ENCODE results near the gene OLFML2B. TPM values are rescaled to one million over a fixed set of nuclear protein-coding genes. Genes with fewer than 3 reads are reported as not detected.

Gene OLFML2B
- total RNA-seq, 2 experiments from 2014 or later = 1.7 to 2.3 TPM

DNA sequence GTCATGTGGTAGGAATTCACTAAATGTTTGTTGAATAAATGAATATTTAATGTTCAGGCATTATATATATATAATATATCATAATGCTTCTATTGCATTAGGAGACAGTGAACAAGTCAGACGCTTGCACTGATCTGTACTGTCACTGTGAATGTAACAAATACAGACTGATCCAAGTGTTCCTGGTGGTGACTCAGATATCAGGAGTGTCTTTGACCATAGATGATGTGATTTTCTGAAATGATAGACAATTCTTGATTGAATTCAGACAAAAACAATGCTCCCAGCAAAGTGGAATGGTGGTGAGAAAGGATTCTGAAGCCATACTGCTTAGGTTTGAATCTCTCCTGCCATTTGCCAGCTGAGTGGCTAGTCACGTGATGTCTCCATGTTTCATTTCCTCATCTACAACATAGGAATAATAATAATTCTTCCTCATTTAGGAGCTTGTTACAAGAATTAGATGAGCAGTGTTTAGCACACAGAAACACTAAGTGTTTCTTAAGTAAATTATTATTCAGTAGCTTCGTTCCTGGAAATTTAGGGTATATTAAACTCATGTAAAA is 71.0 kb downstream of the OLFML2B start:
- Mint-ChIP-seq H3K27ac (no peak overlapping the region), H3K4me3 (no peak overlapping the region), H3K4me1 (ENCODE audit: low read depth) (peaks cover 58% of the 10 kb centered on the region), H3K27me3 (ENCODE audit: low read depth) (no peaks in the 10 kb centered on the region), H3K9me3 (peaks cover 3% of the 10 kb centered on the region), H3K36me3 (ENCODE audit: low read depth) (peaks cover 15% of the 10 kb centered on the region)
- intact Hi-C loops (cut with micrococcal nuclease) = no loop called here
- CTCF ChIA-PET = interaction anchor here (1.9 kb wide), 1 partner anchor 9 kb away, joined by 6 read pairs; no protein-coding TSS in a partner anchor
- DNase-seq = no peak

DNA sequence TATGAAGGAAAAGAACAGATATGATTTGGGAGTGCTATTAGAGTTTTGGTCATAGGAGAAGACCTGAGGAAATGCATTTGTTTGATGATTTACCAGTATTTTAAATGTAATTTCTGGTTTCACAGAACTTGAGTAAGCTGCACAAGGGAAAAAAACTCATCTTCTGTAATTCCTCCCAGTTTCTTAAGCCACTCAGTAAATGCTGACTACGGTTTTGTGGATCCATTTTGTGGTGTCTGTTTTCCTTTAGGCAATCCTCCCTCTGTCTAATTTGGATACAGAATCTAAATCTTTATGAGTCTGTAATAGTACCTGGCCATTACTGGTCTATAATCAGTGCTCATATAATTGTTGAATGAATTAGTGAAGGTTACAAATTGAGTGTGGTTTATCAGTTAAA is 72.0 kb downstream of the OLFML2B start:
- DNase-seq = no peak
- H3K27ac Mint-ChIP-seq = no peak overlapping the region
- no peaks in the 10 kb centered on the region for H3K27me3 Mint-ChIP-seq (ENCODE audit: low read depth)
- H3K4me1 Mint-ChIP-seq (ENCODE audit: low read depth) = peaks cover 60% of the 10 kb centered on the region
- CTCF ChIA-PET = no interaction called here
- intact Hi-C loops (cut with micrococcal nuclease) = no loop called here
- H3K36me3 Mint-ChIP-seq (ENCODE audit: low read depth) = peaks cover 18% of the 10 kb centered on the region
- H3K4me3 Mint-ChIP-seq = no peak overlapping the region
- peaks cover 3% of the 10 kb centered on the region for H3K9me3 Mint-ChIP-seq

DNA sequence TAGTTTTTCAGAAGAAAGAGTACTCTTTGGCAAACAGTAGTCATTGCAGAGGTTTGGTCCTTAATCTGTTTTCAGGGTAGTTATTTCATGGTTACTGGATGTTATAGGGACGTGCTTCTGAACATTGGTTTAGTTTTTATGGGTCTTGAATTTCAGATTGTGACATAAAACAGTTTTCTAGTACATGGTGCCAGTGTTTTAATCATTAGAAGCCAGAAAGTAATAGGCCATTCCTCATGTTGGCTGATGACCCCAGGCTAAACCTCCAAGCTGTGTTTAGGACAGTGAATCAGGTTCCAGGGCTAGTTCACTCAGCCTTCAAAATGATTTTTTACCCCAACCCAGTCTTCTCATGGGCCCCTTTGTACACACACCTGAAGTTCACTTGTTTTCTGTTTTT is 73.3 kb downstream of the OLFML2B start:
- peaks cover 49% of the 10 kb centered on the region for H3K4me1 Mint-ChIP-seq (ENCODE audit: low read depth)
- intact Hi-C loops (cut with micrococcal nuclease) = no loop called here
- H3K27me3 Mint-ChIP-seq (ENCODE audit: low read depth) = no peaks in the 10 kb centered on the region
- CTCF ChIA-PET = no interaction called here
- peaks cover 3% of the 10 kb centered on the region for H3K9me3 Mint-ChIP-seq
- DNase-seq = no peak
- H3K36me3 Mint-ChIP-seq (ENCODE audit: low read depth) = peaks cover 18% of the 10 kb centered on the region
- H3K27ac Mint-ChIP-seq = no peak overlapping the region
- no peak overlapping the region for H3K4me3 Mint-ChIP-seq

DNA sequence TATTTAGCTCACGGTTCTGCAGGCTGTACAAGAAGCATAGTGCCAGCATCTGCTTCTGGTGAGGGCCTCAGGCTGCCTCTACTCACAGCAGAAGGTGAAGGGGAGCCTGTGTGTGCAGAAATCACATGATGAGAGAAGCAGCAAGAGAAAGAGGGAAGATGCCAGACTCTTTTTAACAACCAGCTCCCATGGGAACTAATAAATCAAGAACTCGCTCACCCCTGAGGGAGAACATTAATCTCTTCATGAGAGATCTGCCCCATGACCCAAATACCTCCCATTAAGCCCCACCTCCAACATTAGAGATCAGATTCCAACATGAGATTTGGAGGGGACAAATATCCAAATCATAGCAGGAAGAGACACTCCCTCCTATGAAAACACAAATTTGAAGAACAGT is 74.1 kb downstream of the OLFML2B start:
- Mint-ChIP-seq H3K9me3 (peaks cover 3% of the 10 kb centered on the region), H3K27me3 (ENCODE audit: low read depth) (no peaks in the 10 kb centered on the region), H3K36me3 (ENCODE audit: low read depth) (peaks cover 22% of the 10 kb centered on the region), H3K4me1 (ENCODE audit: low read depth) (peaks cover 42% of the 10 kb centered on the region), H3K4me3 (no peak overlapping the region), H3K27ac (no peak overlapping the region)
- CTCF ChIA-PET = interaction anchor here (0.6 kb wide), 1 partner anchor 31 kb away, joined by 3 read pairs; no protein-coding TSS in a partner anchor
- no peak for DNase-seq
- intact Hi-C loops (cut with micrococcal nuclease) = no loop called here

DNA sequence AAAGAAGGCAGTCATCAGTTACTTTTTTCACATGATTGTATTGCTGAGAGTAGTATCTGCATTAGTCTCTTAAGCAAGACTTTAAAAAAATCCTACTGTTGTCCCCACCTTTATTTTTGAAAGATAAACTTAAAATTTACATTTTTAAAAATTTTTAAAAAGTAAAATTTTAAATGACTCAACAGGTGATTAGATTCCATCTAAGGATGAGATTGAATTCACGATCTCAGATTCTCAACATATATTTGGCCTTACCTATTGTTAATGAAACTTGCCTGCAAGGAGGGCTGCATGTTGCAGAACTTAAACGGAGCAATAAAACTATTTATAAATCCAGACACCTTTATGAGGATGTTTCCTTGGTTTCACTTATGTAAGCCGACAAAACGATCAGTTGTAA is 75.2 kb downstream of the OLFML2B start:
- peaks cover 31% of the 10 kb centered on the region for H3K4me1 Mint-ChIP-seq (ENCODE audit: low read depth)
- H3K4me3 Mint-ChIP-seq = no peak overlapping the region
- H3K27me3 Mint-ChIP-seq (ENCODE audit: low read depth) = no peaks in the 10 kb centered on the region
- peaks cover 3% of the 10 kb centered on the region for H3K9me3 Mint-ChIP-seq
- CTCF ChIA-PET = no interaction called here
- no peak for DNase-seq
- no peak overlapping the region for H3K27ac Mint-ChIP-seq
- intact Hi-C loops (cut with micrococcal nuclease) = no loop called here
- peaks cover 29% of the 10 kb centered on the region for H3K36me3 Mint-ChIP-seq (ENCODE audit: low read depth)

DNA sequence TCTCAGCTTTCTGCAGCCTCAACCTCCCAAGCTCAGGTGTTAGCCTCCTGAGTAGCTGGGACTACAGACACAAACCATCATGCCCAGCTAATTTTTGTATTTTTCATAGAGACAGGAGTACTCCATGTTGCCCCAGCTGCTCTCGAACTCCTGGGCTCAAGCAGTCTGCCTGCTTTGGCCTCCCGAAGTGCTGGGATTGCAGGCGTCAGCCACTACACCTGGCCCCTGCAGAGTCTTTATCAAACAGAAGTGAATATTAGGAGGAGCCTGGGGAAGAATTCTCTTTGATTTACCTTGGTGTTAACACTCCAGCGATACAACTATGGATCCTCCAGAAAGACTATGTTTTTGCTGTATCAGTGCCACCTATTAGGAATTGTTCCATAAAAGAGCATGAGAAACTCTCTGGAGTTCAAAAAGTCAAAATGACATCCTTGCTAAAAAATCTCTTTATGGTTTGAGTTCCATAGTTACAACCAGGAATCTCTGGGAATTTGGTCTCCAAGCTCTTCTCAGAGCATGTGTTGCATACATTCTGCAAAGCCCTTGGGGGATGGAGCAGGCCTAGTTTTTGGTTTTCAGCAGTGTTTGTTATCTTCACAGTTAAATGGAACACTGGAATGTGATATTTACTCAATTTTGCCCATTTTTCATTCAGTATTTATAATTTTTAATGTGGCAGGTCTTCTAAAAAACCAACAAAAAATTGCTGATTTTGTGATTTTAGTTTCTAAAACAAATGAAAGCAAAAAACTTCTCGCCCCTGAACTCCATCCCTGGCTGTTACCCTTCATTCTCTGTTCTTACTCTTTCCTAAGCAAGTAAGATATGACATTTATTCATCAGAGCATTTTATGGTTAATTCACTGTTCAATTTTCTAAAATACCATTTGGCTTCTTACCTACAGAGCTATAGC is 77.3 kb downstream of the OLFML2B start:
- H3K27ac Mint-ChIP-seq = no peak overlapping the region
- H3K4me3 Mint-ChIP-seq = no peak overlapping the region
- intact Hi-C loops (cut with micrococcal nuclease) = no loop called here
- DNase-seq = no peak
- H3K27me3 Mint-ChIP-seq (ENCODE audit: low read depth) = no peaks in the 10 kb centered on the region
- peaks cover 17% of the 10 kb centered on the region for H3K4me1 Mint-ChIP-seq (ENCODE audit: low read depth)
- CTCF ChIA-PET = no interaction called here
- peaks cover 3% of the 10 kb centered on the region for H3K9me3 Mint-ChIP-seq
- peaks cover 35% of the 10 kb centered on the region for H3K36me3 Mint-ChIP-seq (ENCODE audit: low read depth)

DNA sequence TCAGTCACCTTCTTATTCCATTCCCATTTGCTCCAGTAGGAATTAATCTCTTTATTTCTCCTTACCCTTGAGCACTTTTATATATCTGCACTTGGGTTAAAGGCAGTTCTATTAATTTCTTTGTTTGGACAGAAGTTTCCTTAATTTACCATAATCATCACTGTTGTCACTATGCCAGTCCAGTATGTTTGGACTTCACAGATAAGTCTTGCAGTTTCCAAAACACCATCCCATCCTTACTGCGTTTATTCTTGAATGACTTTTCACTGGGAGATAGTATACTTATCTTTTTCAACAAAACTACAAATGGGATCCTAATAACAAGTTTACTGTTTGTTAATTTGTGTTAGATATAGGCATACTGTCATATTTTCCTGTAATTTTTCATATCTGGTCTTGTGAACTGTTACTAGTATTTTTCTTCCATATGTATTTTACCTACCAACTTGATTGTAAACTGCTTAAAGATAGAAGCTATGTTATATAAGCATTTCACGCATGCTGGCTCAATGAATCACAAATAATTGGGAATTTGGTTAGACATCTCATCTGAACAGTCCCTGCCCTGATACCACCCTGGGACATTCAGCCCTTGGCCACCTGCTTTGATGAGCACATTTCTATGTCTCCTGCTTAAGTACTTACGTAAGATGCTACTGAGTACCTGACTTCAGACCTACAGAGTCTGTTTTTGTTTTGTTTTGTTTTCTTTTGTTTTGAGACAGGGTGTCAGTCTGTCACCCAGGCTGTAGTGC is 78.2 kb downstream of the OLFML2B start:
- intact Hi-C loops (cut with micrococcal nuclease) = no loop called here
- Mint-ChIP-seq H3K9me3 (peaks cover 3% of the 10 kb centered on the region), H3K27ac (no peak overlapping the region), H3K4me3 (no peak overlapping the region), H3K4me1 (ENCODE audit: low read depth) (peaks cover 16% of the 10 kb centered on the region), H3K27me3 (ENCODE audit: low read depth) (no peaks in the 10 kb centered on the region), H3K36me3 (ENCODE audit: low read depth) (peaks cover 38% of the 10 kb centered on the region)
- CTCF ChIA-PET = interaction anchor here (1.4 kb wide), 1 partner anchor 79 kb away, joined by 3 read pairs; the partner anchor contains the start of gene OLFML2B
- DNase-seq = no peak

DNA sequence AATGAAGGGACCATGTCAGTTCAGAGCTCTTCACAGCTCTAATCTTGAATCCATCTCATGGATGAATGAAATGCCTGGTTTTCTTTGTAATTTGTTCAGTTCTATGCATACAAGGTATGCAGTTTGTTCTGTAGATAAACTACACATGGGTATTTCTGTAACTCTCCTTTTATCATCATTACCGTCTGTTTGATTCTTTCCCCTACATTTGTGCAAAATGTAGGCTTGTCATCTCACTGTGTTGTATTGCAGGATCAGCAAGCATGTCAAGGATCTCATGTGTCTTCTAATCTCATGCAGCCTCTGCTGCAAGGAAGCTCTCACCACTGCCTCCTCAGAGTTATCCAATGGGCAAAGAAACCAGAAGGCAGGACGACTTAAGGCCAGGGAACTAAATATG is 79.3 kb downstream of the OLFML2B start:
- intact Hi-C loops (cut with micrococcal nuclease) = no loop called here
- DNase-seq = no peak
- Mint-ChIP-seq H3K27ac (no peak overlapping the region), H3K36me3 (ENCODE audit: low read depth) (peaks cover 35% of the 10 kb centered on the region), H3K4me3 (no peak overlapping the region), H3K4me1 (ENCODE audit: low read depth) (peaks cover 16% of the 10 kb centered on the region), H3K27me3 (ENCODE audit: low read depth) (no peaks in the 10 kb centered on the region), H3K9me3 (peaks cover under 1% of the 10 kb centered on the region)
- CTCF ChIA-PET = interaction anchor here (1.4 to 1.6 kb wide), 2 partner anchors 80 to 93 kb away, joined by 3 to 5 read pairs; partner anchors contain the start of gene OLFML2B

DNA sequence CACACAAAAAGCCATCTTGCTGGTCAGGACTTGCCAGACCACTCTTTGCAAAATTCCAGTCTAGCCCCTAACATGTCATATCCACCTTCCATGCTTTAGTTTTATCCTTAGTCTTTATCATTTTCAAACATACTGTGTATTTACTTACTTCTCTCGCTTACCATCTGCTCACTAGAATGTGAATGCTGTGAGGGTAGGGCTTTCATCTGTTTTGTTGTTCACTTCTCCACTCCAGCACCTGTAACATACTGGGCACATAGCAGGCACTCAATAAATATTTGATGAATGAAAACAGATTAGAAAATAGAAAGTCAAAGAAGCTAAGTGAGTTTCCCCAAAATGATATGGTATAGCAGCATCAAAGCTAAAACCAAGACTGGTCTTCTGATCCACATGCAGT is 79.9 kb downstream of the OLFML2B start:
- CTCF ChIA-PET = interaction anchor here (0.6 to 1.6 kb wide), 4 partner anchors 12 to 94 kb away, joined by 3 to 5 read pairs (median 3); partner anchors contain the start of gene OLFML2B
- no peak overlapping the region for H3K4me3 Mint-ChIP-seq
- H3K4me1 Mint-ChIP-seq (ENCODE audit: low read depth) = peaks cover 14% of the 10 kb centered on the region
- intact Hi-C loops (cut with micrococcal nuclease) = no loop called here
- no peaks in the 10 kb centered on the region for H3K27me3 Mint-ChIP-seq (ENCODE audit: low read depth)
- DNase-seq = no peak
- H3K27ac Mint-ChIP-seq = no peak overlapping the region
- H3K9me3 Mint-ChIP-seq = no peaks in the 10 kb centered on the region
- H3K36me3 Mint-ChIP-seq (ENCODE audit: low read depth) = peaks cover 34% of the 10 kb centered on the region

DNA sequence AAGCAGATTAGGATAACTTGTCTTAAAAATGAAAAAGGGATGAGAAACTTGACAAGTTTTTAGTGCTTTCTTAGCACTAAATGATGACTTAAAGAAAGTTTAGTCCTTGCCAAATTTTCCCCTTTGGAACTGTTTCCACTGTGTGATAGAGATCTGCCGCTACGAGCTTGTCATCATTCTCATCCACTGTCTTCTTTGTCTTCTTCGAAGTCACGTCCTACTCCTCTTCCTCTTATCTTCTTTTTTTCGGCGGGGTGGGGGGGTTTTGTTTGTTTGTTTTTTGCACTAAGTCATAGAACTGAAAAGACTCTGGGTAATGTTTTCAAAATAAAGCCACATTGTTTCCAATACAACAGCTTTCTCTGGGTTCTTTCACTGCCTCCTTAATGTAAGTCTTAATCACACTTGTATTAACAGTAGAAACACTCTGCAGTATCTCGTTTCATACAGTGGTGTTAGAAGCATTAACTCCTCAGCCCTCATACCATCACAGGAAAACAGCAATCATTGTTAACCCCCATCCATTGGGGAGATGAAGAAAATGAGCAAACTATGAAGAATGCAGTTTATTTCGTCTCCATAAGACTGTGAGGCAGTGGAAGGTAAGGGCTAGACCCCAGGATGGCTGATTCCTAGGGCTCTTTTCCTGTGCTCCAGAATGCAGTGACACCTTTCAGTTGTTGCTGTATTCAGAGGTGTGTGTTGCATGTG is 81.8 kb downstream of the OLFML2B start:
- no peaks in the 10 kb centered on the region for H3K27me3 Mint-ChIP-seq (ENCODE audit: low read depth)
- H3K4me1 Mint-ChIP-seq (ENCODE audit: low read depth) = peaks cover 6% of the 10 kb centered on the region
- DNase-seq = no peak
- H3K4me3 Mint-ChIP-seq = no peak overlapping the region
- peaks cover 30% of the 10 kb centered on the region for H3K36me3 Mint-ChIP-seq (ENCODE audit: low read depth)
- intact Hi-C loops (cut with micrococcal nuclease) = no loop called here
- CTCF ChIA-PET = interaction anchor here (1.0 kb wide), 1 partner anchor 40 kb away, joined by 4 read pairs; no protein-coding TSS in a partner anchor
- no peaks in the 10 kb centered on the region for H3K9me3 Mint-ChIP-seq
- H3K27ac Mint-ChIP-seq = no peak overlapping the region

DNA sequence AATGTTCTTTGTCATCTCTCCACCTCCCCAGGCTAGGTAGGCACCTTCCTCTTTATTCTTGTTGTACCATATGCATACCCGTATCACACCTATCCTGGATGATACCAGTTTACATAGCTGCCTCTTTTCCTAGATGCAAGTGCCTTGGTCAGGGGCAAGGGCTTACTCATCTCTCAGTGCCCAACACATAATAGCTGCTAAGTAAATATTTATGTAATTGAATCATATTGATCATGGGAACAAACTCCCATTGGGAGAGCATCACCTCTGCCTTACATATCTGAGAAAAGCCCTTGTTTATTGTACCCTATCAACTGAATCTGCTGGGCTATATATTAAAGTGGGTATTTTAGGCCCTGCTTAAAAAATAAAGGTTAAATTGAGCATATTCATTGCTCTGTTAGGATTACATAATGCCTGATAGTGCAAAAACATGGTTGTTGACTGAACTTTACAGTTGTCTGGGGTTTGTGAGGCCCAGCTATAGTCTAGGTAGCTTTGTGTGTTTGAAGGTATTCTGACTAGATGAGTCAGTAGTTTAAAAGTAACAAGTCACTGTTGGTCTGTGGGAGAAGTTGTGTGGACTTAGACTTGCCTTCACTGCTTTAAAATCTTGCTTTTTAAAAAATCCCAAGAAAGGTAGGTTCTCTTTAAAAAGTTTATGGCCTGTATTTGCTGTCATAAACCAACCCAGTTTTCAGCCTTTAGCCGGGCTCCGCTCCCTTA is 82.6 kb downstream of the OLFML2B start:
- peaks cover 11% of the 10 kb centered on the region for H3K4me1 Mint-ChIP-seq (ENCODE audit: low read depth)
- no peak overlapping the region for H3K4me3 Mint-ChIP-seq
- no peaks in the 10 kb centered on the region for H3K27me3 Mint-ChIP-seq (ENCODE audit: low read depth)
- H3K9me3 Mint-ChIP-seq = no peaks in the 10 kb centered on the region
- H3K36me3 Mint-ChIP-seq (ENCODE audit: low read depth) = peaks cover 31% of the 10 kb centered on the region
- intact Hi-C loops (cut with micrococcal nuclease) = no loop called here
- no peak overlapping the region for H3K27ac Mint-ChIP-seq
- CTCF ChIA-PET = interaction anchor here (1.0 kb wide), 1 partner anchor 39 kb away, joined by 4 read pairs; no protein-coding TSS in a partner anchor
- DNase-seq = no peak
